Stimulated activated CD4-positive, alpha-beta T cell treated with anti-CD3 and anti-CD28 coated beads, Interleukin-15, amount 100 ng/mL, for 24 hours (primary cell): Measurements from ENCODE around the gene DSC1.

Source experiments
- DNase-seq: peaks from one replicate; pipeline ENCODE4 v3.0.0-alpha.2; 2020

DSC1 gene

GRCh38 chr18:31102025-31102684, 60.5 kb downstream of the DSC1 start, which contains the start of gene DSC2:
TSS of gene DSC2 (minus strand) at chr18:31102421. CDS start at chr18:31101971, 450 bp downstream.
- DNase-seq, result no peak

- DNase-seq, result peak; percentile 2
Measured at GRCh38 chr18:31101183-31102024, 61.3 kb downstream of the DSC1 start.

GRCh38 chr18:31100436-31101182, 62.0 kb downstream of the DSC1 start:
- no peak for DNase-seq

- DNase-seq, result no peak
Measured at GRCh38 chr18:31099450-31100230, 63.0 kb downstream of the DSC1 start.

- DNase-seq, result no peak
Measured at GRCh38 chr18:31098878-31099277, 63.8 kb downstream of the DSC1 start.

- no peak for DNase-seq
Measured at GRCh38 chr18:31097666-31098065, 65.0 kb downstream of the DSC1 start.

- no peak for DNase-seq
Measured at GRCh38 chr18:31093880-31094279, 68.8 kb downstream of the DSC1 start.

GRCh38 chr18:31093294-31093693, 69.4 kb downstream of the DSC1 start:
- no peak for DNase-seq

- no peak for DNase-seq
Measured at GRCh38 chr18:31091350-31091749, 71.3 kb downstream of the DSC1 start.

- no peak for DNase-seq
Measured at GRCh38 chr18:31088532-31088931, 74.1 kb downstream of the DSC1 start.

- no peak for DNase-seq
Measured at GRCh38 chr18:31079973-31080372, 82.7 kb downstream of the DSC1 start.
